ENCODE measurements around the gene KIF5B.

DNA sequence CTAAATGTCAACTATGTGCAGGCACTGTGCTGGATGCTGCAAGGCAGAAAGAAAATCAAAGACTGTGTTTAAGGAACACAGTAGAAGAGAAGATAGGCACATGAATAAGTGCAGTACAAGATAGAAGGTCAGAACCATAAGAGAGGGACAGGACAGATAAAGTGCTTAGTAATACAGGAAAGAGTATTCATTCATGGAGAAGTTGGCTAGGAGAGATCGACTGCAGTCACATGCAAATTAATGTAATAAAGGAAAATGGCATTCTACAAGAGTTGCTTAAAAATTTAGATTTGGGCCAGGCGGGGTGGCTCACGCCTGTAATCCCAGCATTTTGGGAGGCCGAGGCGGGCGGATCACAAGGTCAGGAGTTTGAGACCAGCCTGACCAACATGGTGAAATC, 24.8 kb downstream of the KIF5B start:
- no peak for TF ChIP-seq POLR2A (IDR thresholded peaks at IDR 0.05; ENCODE audit: extremely low read depth, insufficient read length)
- TF ChIP-seq, protein P1, sequence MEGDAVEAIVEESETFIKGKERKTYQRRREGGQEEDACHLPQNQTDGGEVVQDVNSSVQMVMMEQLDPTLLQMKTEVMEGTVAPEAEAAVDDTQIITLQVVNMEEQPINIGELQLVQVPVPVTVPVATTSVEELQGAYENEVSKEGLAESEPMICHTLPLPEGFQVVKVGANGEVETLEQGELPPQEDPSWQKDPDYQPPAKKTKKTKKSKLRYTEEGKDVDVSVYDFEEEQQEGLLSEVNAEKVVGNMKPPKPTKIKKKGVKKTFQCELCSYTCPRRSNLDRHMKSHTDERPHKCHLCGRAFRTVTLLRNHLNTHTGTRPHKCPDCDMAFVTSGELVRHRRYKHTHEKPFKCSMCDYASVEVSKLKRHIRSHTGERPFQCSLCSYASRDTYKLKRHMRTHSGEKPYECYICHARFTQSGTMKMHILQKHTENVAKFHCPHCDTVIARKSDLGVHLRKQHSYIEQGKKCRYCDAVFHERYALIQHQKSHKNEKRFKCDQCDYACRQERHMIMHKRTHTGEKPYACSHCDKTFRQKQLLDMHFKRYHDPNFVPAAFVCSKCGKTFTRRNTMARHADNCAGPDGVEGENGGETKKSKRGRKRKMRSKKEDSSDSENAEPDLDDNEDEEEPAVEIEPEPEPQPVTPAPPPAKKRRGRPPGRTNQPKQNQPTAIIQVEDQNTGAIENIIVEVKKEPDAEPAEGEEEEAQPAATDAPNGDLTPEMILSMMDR (IDR thresholded peaks at IDR 0.05; ENCODE audit: low read depth, low read length), result no peak
- TF ChIP-seq, protein P2, sequence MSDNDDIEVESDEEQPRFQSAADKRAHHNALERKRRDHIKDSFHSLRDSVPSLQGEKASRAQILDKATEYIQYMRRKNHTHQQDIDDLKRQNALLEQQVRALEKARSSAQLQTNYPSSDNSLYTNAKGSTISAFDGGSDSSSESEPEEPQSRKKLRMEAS (IDR thresholded peaks at IDR 0.05; ENCODE audit: low read depth, low read length), result no peak
- TF ChIP-seq MYC (IDR thresholded peaks at IDR 0.05; ENCODE audit: low read depth, low read length), result no peak
